SK-N-SH treated with all-trans-retinoic acid at 6 μM for 48 hours (cell line): Measurements from ENCODE around the gene MLST8.

Experiments used
- ISL1 ChIP-seq: fragments of 250-450 bp; sonication (Bioruptor Pico); IDR thresholded peaks from 2 replicates; pipeline ENCODE4 v2.1.2; 2022; ENCODE audit warnings: mild to moderate bottlenecking, moderate library complexity
- PPARA ChIP-seq: fragments of 250-450 bp; sonication (Bioruptor Pico); IDR thresholded peaks from 2 replicates; pipeline ENCODE4 v1.5.0; 2020; ENCODE audit warnings: mild to moderate bottlenecking, borderline replicate concordance
- TOX ChIP-seq: fragments of 250-450 bp; sonication (Bioruptor Pico); IDR thresholded peaks from 2 replicates; pipeline ENCODE4 v1.8.0; 2021; ENCODE audit warnings: mild to moderate bottlenecking, moderate library complexity, borderline replicate concordance

DNA sequence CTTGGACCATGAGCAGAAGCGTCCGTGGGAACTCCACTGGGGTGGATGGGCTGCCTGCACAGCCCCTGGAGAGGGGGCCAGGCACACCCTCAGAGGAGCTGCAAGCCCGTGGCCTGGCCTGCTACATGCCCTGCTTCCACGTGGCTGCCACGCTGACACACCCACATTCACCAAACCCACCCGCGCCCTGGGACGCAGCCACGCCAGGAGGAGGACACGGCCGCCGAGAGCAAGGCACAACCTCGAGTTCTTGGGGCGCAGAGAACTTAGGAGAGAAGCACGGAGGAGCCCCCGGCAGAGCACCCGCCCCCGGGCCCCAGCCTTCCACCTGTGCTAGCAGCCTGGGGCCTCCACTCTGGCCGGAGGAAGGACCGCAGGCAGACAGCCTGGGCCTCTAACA, 27.7 kb upstream of the MLST8 start:
- no peak for TF ChIP-seq TOX (CRISPR knock-in tag)
- TF ChIP-seq PPARA (CRISPR knock-in tag): no peak
- no peak for TF ChIP-seq ISL1 (CRISPR knock-in tag)
